ENCODE results near the gene MYOM1.

The MYOM1 gene

DNA sequence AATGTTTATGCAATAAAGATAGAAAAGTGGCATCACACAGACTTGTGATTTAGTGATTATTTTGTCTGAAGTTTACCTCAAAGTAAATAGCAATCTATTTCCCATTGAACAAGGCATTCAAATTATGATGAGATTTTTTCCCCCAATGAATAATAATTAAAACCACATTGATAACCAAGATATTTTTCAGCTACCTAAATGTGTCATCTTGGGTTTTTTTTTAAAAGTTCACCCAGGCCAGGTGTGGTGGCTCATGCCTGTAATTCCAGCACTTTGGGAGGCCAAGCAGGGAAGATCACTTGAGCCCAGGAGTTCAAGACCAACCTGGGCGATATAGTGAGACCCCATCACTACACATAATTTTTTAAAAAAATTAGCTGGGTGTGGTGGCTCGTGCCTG lies 27.0 kb downstream of the MYOM1 start:
- intact Hi-C loops (cut with DNase I), result no loop called here

DNA sequence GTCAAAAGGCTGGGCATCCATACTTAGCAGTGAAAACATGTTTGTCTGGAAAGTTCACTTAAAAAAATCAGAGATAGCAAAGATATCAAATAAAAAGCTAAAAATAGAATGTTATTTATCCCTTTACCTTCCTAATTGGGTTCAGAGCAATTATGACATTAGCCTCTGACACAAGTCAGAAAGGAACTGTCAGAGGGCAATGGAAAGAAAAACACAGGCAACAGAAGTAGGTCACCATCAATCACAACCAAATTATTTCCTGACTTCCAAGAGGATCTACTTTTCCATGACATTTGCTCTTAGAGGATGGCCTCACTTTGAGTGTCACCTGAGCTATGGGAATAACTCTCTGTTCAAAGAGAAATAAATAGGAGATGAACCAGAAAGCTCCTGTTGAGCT lies 27.5 kb downstream of the MYOM1 start:
- DNase-seq, result no peak
- intact Hi-C loops (cut with DNase I), result no loop called here

More for the DNA sequence above, 27.0 kb downstream of the MYOM1 start:
- DNase-seq, result no peak

DNA sequence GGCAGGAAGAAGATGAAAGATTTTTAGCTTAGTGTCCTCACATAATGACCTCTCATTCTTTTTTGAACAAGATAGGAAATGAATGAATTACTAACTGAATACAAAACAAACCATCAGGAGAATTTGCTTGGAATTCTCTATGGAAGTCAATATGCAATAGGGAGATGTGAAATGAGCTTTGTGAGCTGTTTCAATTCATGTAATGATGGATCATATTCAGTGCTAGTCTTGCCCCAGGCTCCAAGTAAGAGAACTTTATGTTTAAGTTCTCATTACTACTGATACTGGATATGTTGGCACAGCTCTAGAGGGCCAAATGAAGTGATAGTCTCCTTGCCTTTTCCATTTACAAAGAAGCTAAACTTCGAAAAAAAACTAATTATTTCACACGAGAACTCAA lies 29.2 kb downstream of the MYOM1 start:
- intact Hi-C loops (cut with DNase I), result no loop called here
- no peak for DNase-seq

DNA sequence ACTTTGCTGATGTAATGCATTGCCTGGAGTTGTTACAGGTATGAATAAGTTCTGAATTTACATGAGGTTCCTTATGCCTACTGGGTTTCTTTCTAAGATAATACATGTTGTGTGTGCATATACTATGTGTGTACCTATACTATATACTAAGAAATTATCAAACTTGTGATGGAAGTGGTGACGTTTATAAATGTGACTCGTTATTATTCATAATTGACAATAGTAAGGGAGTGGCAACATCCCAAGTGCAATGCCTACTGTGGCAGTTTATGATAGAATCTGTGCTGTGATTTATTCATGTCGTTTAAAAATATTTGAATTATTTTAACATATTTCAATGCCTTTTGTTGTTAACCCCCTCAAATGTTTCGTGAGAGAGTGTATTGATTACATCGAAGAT lies 29.9 kb downstream of the MYOM1 start:
- intact Hi-C loops (cut with DNase I), result no loop called here
- no peak for DNase-seq

DNA sequence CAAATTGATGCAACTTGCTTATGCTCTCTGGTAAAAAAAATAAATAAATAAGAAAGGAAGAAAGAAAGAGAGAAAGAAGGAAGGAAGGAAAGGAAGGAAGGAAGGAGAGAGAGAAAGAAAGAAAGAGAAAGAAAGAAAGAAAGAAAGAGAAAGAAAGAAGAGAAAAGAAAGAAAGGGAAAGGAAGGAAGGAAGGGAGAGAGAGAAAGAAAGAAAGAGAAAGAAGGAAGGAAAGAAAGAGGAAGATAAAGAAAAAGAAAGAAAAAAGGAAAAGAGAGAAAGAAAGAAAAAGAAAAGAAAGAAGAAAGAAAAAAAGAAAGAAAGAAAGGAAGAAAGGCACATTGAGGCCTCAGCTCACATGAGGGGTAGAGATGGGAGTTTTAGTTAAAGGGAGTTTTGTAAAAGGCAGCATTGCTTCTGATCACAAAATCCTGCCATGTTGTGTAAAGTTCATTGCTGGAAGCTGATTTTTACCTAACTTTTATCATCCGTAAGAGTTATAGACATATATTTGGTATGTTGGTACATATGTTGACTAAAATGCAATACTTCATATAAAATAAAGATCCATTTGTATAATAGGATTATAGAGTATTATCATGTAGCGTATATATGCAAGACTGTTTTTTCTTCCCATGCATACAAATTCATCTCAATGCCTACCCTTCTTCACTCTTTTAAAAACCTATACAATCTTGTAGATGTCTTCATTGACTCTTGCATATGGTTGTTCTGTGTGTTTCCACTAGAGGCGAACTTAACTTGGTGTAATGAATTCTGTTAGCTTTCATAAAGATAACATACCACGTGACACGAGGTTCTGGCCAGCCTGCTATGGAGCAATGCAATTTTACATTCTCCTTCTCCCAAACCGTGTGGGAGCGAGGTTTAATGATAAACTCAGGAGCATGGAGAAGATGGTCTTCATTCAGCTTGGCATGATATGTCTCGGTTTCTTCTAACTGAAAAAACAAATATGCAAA lies 32.8 kb downstream of the MYOM1 start:
- no peak for DNase-seq
- intact Hi-C loops (cut with DNase I), result no loop called here

DNA sequence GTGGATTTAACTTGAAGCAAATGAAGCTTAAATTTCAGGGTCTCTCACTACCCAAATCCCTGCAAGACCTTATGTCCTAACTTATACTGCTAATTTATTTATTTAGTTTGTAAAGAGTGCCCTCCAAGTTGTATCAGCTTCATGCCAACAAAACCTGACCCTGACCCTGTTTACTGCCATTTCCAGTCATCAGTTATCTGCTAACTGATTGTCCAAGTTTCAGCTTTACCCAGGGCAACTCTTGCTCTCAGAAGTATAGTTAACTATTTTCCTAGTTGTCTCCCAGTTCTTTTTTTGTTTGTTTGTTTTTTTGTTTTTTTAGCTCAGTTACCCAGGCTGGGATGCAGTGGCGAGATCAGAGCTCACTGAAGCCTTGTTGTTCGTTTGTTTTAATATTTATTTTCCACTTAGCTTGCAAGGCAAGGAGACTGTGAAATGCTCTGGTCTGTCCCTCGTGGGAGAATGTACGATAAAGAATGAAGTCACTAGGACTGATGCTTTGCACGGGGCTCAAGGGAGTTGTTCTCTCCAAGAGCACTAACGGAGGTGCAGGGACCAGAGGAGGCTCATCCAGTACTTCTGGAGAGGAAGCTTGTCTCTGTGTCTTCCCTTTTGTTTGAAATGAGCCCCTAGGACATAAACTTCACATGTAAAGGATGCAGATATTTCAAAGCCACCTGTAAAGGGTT lies 35.3 kb downstream of the MYOM1 start:
- intact Hi-C loops (cut with DNase I), result no loop called here
- no peak for DNase-seq

DNA sequence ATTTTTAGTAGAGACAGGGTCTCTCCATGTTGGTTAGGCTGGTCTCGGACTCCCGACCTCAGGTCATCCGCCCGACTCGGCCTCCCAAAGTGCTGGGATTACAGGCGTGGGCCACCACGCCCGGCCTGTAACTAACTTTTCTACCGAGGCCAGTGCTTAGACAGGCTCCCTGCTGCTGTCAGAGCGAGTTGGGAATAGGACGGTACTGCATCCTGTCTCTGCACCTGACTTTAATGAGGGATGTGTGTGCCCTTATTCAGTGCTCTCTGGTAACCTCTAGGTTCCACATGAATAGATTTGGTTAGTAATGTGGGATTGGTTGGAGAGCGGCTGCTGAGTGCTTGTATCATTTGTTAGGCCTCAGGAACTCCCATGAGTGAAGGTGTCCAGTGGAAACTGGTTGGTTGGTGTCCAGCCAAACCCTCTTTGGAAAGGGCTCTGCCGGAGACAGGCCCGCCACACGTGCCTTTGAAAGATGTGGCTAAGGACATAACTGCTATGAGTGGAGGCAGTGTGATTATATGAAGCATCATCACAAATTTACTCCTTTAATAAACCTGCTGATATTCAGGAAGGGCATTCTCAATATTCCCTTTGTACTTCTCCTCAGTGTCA lies 36.6 kb downstream of the MYOM1 start:
- intact Hi-C loops (cut with DNase I), result no loop called here
- DNase-seq, result no peak

DNA sequence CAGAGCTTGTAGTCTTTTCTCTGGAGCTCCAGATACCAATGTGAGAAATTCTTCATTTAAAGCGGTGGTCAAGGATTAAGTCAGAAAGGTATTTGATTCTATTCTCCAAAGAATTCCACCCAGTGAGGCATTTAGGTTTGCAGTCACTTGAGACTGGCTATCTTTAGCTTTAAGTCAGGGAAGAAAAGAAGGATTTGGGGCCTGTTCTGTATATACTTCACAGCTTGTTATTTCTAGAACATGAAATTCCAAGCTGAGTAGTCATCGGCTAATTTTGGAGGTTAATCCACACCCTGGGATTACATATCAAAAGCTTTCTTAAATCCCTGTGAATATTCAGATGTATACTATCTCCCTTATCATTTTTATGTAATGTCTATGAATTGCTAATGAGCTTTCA lies 39.4 kb downstream of the MYOM1 start:
- no peak for DNase-seq
- intact Hi-C loops (cut with DNase I), result no loop called here

DNA sequence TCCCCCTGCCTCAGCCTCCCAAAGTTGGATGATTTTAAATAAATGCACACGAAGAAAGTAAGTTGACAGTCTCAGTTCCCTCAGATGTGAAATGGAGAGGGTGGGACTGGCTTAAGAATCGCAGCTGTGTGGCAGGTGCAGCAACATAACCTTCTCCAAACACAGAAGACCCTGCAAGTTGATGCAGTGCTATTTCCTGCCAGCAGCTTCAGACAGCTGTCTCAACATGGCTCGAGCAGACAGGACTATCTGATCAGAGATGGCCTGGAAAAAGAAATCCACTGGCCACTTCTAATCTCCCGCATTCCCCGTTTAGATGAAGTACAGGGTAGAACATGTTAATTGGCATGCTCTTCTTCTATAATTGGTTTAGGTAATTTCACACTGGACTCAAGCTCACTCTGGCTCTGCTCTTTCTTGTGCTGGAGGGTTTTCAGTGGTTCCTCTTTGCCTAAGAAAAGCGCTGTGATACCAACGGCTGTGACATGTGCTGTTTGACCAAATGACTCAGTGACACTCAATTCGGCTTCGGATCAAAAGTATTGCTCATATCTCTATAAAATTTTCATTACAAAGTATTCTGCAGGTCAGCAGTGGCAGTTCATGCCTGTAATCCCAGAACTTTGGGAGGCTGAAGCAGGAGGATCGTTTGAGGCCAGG lies 40.2 kb downstream of the MYOM1 start:
- intact Hi-C loops (cut with DNase I), result no loop called here
- no peak for DNase-seq

DNA sequence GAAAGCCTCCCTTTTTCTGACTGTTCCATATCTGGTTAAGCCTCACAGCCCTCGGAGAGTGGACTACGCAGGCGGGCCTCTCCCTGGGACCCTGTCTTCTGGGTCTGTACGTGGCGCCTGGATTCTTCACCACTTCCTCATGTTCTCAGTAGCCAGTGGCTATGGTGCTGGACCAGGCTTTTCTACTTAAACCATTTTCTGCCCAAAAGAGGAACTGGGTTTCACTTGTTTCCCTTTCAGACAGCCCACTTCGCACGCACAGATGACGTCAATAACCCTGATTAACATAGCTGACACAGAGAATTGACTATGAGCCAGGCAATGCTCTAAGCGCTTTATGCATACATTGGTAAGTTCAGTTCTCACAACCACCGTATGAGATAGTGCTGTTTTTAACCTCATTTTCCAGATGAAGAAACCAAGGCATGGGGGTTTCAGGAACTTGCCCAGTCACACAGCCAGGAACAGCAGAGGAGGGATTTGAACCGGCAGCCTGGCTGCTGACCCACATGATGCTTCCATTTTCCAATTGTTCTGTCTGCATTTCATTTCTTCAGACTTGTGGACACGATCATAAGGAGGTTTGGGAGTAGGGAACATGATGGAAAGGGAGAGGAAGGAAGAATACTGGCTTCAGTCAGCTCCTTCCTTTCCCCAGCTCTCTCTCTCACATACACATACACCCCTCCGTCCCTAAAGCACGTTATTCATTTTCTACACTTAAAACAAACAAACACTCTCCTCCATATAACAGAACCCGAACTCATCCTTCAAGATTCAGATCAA lies 41.7 kb downstream of the MYOM1 start:
- intact Hi-C loops (cut with DNase I), result no loop called here

DNA sequence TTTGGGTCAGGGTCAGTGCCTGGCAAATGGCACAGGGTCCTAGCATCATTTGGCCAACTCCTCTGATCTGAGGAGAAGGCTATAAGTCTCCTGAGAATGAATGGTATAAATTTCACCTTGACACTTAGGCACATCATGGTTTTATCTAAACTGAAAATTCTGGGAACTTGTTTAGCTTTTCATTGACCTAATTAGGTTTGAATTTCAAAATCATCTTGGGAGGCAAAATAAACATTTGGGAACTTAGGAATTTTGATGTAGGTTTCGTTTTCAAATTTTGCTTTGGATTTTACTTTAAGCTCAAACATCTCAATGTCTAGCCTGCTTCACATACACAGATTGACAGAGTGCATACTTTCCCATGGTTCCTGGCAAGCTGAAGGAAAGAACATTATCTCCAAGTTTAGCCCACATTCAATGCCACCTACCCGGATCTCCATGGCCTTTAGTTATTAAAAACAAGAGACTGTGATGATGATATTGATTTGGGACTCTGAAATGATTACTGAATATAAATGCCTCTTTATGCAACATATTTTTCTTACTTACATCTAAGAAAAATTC lies 44.5 kb downstream of the MYOM1 start:
- intact Hi-C loops (cut with DNase I), result no loop called here
- DNase-seq, result no peak

More for the DNA sequence above, 41.7 kb downstream of the MYOM1 start:
- DNase-seq, result peak in 4 of 10 donors; percentile 11 to 39 (median 18)

DNA sequence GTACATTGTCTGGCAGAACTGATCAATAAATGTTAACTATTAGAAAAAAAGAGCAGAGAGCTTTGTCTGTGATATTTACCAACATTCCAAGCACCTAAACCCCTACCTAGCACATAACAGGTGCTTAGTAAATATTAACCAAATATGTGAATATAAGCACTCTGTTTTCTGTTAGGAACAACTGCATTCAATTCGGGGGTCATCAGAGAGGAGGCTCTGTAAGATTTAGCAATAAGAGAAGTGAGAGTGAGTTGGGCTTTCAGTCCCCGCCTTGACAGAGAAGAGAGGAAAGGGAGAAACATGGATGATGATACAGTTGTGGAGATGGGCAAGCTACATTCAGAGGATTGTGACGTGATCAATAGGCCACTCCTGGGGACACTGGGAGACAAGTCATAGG lies 47.7 kb downstream of the MYOM1 start:
- intact Hi-C loops (cut with DNase I), result no loop called here
- DNase-seq, result no peak

DNA sequence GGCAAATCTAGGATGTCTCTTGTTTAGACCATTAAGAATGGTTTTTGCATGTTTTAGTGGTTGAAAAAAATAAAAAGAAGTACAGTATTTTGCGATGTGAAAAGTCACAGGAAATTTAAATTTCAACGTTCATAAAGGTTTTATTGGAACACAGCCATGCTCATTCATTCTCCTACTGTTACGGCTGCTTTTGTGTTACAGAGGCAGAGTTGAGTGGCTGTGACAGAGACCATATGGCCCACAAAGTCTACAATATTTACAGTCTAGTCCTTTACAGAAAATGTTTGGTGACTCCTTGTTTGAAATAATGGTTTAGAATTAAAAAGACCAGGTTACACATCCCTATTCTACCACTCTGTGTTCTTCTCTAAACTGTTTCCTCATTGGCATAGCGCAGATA lies 48.1 kb downstream of the MYOM1 start:
- intact Hi-C loops (cut with DNase I), result no loop called here
- DNase-seq, result no peak

DNA sequence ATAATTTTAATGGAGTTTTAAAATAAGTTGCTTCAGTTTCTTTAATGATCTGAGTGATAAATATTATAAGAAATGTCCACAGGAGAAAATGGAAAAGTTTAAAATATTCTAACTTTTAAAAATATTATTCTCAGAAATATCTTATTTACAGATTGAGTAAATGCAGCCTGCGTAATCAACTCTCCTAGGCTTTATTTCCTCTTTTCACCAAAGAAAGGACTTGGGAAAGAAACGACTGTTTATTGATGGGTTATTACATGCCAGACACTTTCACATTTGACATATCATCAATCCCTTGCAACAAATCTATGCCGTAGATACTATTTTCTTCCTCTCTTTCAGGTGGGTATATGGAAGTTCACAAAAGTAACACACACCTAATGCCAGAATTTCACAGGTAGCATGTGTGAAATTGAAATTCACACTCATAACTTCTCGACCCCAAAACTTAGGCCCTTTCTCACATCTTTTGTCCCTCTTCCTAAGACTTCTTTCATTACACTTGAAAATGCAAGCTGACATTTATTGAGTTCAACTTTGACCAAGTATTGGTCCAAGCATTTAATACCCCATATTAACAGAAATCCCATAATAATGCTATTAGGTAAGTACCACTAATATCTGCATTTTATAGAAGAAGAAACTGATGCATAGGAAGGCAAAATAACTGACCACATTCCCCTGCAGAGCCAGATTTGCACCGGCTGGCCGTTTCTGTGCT lies 49.2 kb downstream of the MYOM1 start:
- no peak for DNase-seq
- intact Hi-C loops (cut with DNase I), result no loop called here

DNA sequence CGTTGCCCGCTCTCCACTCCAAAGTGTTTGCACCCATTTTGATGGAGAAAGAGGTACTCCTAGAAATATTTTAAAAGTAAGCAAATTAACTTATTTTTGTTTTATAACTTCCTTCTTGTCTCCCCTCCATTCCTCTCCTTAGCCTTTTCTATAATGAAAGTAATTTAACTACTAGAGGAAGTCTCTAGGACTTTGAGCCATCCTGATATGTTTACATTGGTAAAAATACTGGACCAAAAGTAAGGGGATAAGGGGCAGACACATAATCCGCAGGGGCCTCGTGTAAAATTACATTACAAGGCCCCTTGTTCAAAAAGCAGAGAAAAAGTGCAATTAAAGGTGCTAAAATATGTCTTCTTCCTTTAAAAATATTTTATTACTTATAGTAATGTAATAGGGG lies 55.4 kb downstream of the MYOM1 start:
- no peak for DNase-seq
- intact Hi-C loops (cut with DNase I), result no loop called here

DNA sequence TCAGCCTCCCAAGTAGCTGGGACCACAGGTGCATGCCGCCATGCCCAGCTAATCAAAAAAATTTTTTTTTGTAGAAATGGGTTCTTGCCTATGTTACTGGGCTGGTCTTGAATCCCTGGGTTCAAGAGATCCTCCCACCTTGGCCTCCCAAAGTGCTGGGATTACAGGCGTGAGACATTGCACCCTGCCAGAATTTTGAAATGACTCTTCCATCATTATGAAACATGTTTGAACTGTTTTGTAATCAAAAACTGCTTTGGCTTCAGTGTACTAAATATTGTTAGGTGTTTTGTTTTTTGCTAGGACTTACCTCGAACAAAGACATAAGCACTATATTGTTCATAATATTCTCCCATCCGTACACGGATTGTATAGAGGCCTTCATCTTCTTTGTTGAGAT lies 55.8 kb downstream of the MYOM1 start:
- no peak for DNase-seq
- intact Hi-C loops (cut with DNase I), result no loop called here

DNA sequence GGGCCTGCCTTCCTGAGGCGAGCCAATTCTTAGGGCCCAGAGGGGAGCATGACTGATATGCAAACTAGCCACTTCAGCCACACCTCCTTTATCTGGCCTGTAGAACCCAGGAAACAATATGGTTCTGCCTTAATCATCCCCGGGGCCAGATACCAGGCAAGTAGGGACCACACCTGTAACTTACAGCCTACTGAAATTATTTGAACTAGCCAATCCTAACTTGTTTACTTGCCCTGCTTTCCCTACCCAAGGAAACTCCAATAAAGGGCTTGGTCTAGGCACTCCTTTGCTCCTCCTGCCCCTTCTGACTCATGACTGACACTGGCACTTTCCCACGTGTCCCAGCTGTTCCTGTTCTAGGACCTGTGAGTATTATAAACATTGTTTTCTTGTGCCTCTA lies 57.6 kb downstream of the MYOM1 start:
- DNase-seq, result no peak
- intact Hi-C loops (cut with DNase I), result no loop called here

DNA sequence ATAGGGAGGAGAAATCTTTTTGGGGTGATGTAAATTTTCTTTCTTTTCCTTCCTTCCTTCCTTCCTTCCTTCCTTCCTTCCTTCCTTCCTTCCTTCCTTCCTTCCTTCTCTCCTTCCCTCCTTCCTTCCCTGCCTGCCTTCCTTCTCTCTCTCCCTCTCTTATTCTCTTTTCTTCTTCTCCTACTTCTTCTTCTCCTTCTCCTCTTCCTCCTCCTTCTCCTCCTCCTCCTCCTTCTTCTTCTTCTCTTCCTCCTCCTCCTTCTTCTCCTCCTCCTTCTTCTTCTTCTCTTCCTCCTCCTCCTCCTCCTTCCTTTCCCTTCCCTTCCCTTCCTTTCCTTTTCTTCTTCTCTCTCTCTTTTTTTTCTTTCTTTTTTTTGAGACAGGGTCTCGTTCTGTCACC lies 59.9 kb downstream of the MYOM1 start:
- intact Hi-C loops (cut with DNase I), result no loop called here
- DNase-seq, result no peak

DNA sequence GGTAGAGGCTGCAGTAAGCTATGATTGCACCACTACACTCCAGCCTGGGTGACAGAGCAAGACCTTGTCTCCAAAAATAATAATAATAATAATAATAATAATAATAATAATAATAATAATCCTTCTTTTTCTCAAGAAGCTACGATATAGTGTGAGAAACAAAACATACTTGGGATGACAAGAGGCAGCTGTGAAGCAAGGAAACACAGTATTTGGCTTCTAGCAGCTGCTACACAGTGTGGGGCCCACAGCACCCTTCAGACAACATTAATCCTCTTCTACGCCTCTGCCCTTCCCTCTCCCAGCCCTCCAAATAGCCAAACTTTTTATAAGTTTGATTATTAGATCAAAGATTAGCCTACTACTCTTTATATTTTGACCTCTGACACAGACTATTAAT lies 62.2 kb downstream of the MYOM1 start:
- DNase-seq, result no peak
- intact Hi-C loops (cut with DNase I), result no loop called here

All from posterior cingulate gyrus (tissue), 11 donors.